ENCODE results near the gene SCAF8.

The SCAF8 gene

GRCh38 chr6:154842833-154843232 is 109.6 kb downstream of the SCAF8 start:
- Histone ChIP-seq H3K4me1 (ENCODE audit: control insufficient read depth in 1 of 2, insufficient read depth in 1 of 2, low read depth in 1 of 2, low read length in 1 of 2) (no peaks in the 10 kb centered on the region), H3K4me3 (ENCODE audit: low read depth in 1 of 2, low read length in 1 of 2) (no peak overlapping the region), H3K27ac (no peak overlapping the region), H3K9me3 (no peaks in the 10 kb centered on the region), H3K27me3 (no peaks in the 10 kb centered on the region), H3K36me3 (peaks cover 8% of the 10 kb centered on the region)
- TF ChIP-seq, protein P1, sequence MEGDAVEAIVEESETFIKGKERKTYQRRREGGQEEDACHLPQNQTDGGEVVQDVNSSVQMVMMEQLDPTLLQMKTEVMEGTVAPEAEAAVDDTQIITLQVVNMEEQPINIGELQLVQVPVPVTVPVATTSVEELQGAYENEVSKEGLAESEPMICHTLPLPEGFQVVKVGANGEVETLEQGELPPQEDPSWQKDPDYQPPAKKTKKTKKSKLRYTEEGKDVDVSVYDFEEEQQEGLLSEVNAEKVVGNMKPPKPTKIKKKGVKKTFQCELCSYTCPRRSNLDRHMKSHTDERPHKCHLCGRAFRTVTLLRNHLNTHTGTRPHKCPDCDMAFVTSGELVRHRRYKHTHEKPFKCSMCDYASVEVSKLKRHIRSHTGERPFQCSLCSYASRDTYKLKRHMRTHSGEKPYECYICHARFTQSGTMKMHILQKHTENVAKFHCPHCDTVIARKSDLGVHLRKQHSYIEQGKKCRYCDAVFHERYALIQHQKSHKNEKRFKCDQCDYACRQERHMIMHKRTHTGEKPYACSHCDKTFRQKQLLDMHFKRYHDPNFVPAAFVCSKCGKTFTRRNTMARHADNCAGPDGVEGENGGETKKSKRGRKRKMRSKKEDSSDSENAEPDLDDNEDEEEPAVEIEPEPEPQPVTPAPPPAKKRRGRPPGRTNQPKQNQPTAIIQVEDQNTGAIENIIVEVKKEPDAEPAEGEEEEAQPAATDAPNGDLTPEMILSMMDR (IDR thresholded peaks at IDR 0.05): no peak

DNA sequence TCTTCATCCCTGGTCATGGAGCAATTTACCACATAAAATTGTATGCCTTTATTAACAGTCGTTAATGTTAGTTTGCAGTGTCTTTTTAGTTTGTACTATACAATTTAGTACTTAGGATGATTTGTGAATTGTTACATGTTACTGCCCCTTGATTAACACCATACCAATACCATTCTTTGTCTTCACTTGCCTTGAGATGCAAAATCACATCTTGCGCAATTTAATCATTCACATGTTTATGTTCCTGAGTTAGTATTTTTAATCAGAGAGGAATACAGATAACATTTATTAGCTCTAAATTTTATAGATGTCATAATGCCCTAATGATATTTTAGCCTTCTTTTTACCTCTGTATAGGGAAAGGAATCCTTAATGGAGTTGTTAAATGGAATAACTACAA is 114.1 kb downstream of the SCAF8 start:
- Histone ChIP-seq H3K9me3 (no peaks in the 10 kb centered on the region), H3K4me3 (ENCODE audit: low read depth in 1 of 2, low read length in 1 of 2) (no peak overlapping the region), H3K27me3 (no peaks in the 10 kb centered on the region), H3K4me1 (ENCODE audit: control insufficient read depth in 1 of 2, insufficient read depth in 1 of 2, low read depth in 1 of 2, low read length in 1 of 2) (no peaks in the 10 kb centered on the region), H3K27ac (no peak overlapping the region), H3K36me3 (peaks cover 8% of the 10 kb centered on the region)
- TF ChIP-seq, protein P1 (IDR thresholded peaks at IDR 0.05): no peak

DNA sequence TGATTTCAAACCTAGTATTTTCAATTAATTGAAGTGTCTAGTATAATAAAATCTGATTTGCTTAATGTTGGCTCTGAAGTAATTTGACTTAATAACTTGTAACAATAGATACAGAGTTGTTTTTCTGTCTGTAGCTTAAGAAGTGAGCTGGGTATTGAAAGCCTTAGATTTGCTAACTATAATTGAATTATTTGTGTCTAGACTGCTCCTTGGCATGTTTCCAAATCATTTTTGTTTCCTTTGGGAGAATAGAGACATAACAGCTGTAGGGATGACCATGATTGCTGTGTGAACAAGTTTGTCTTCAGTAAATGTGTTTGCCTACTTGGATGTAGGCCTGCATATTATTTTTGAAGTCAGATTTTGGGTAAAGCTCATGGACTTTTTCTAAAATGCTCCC is 115.4 kb downstream of the SCAF8 start:
- no peaks in the 10 kb centered on the region for H3K4me1 ChIP-seq (ENCODE audit: control insufficient read depth in 1 of 2, insufficient read depth in 1 of 2, low read depth in 1 of 2, low read length in 1 of 2)
- H3K36me3 ChIP-seq: peaks cover 8% of the 10 kb centered on the region
- no peaks in the 10 kb centered on the region for H3K9me3 ChIP-seq
- H3K27me3 ChIP-seq: no peaks in the 10 kb centered on the region
- TF ChIP-seq, protein P1 (IDR thresholded peaks at IDR 0.05): no peak
- no peak overlapping the region for H3K4me3 ChIP-seq (ENCODE audit: low read depth in 1 of 2, low read length in 1 of 2)
- H3K27ac ChIP-seq: no peak overlapping the region

DNA sequence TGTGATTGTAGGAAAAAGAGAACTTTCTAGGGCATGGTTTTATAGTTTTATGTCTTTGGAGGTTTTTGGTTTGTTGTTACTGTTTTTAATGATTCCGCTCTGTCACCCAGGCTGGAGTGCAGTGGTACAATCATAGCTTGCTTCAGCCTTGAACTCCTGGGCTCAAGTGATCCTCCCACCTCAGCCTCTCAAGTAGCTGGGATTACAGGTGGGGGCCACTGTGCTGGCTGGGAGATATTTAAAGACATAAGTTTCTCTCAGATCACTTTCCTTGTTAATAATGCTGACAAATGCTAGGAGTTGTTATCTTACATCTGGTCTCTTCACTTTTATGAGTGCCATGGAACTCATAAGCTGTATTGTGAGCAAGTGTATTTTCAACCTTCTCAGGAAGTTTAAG is 116.3 kb downstream of the SCAF8 start:
- H3K4me1 ChIP-seq (ENCODE audit: control insufficient read depth in 1 of 2, insufficient read depth in 1 of 2, low read depth in 1 of 2, low read length in 1 of 2): no peaks in the 10 kb centered on the region
- H3K27ac ChIP-seq: no peak overlapping the region
- H3K36me3 ChIP-seq: peaks cover 8% of the 10 kb centered on the region
- no peak overlapping the region for H3K4me3 ChIP-seq (ENCODE audit: low read depth in 1 of 2, low read length in 1 of 2)
- H3K27me3 ChIP-seq: no peaks in the 10 kb centered on the region
- H3K9me3 ChIP-seq: no peaks in the 10 kb centered on the region
- TF ChIP-seq, protein P1 (IDR thresholded peaks at IDR 0.05): no peak

DNA sequence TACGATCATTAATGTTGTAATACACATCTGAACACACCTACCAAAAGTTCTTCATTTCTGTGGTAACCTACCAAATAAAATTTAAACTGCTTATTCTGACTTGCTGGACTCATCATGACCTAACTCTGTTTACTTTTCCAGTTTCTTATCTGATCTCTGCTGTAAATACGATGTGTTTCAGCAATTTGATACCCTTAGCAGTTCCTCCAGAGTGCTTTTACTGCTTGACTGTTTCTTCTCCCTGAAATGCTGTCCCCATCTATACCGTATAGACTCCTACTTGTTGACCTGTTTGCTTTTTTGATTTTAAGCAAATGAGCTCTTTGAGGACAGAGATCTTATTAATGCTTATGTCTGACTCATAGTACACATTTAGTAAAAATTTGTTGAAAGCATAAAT is 119.5 kb downstream of the SCAF8 start:
- Histone ChIP-seq H3K9me3 (no peaks in the 10 kb centered on the region), H3K27me3 (no peaks in the 10 kb centered on the region), H3K4me1 (ENCODE audit: control insufficient read depth in 1 of 2, insufficient read depth in 1 of 2, low read depth in 1 of 2, low read length in 1 of 2) (no peaks in the 10 kb centered on the region), H3K27ac (no peak overlapping the region), H3K4me3 (ENCODE audit: low read depth in 1 of 2, low read length in 1 of 2) (no peak overlapping the region), H3K36me3 (no peaks in the 10 kb centered on the region)
- TF ChIP-seq, protein P1 (IDR thresholded peaks at IDR 0.05): no peak

- no peaks in the 10 kb centered on the region for H3K9me3 ChIP-seq
- H3K27me3 ChIP-seq: no peaks in the 10 kb centered on the region
- H3K4me1 ChIP-seq (ENCODE audit: control insufficient read depth in 1 of 2, insufficient read depth in 1 of 2, low read depth in 1 of 2, low read length in 1 of 2): no peaks in the 10 kb centered on the region
- TF ChIP-seq, protein P1 (IDR thresholded peaks at IDR 0.05): no peak
- peaks cover 9% of the 10 kb centered on the region for H3K36me3 ChIP-seq
- no peak overlapping the region for H3K4me3 ChIP-seq (ENCODE audit: low read depth in 1 of 2, low read length in 1 of 2)
- no peak overlapping the region for H3K27ac ChIP-seq
Observed at GRCh38 chr6:154857529-154857928, 124.3 kb downstream of the SCAF8 start.
